HepG2 (cell line): Measurements from ENCODE around the gene GNAT2. TPM values are rescaled to one million over a fixed set of nuclear protein-coding genes. Genes with fewer than 3 reads are reported as not detected.

ENCODE experiments used
- ATAC-seq: fragments of 200-7000 bp; cut with Tn5 transposase; 3 replicates; pipeline ENCODE4 v1.9.1; 2020; ENCODE audit warnings: mild to moderate bottlenecking, moderate library complexity
- BruUV-seq: library from RNA; stranded (reverse); fragments of 400-500 nt; replicated peaks from 2 replicates; lab custom pipeline; 2021; lab: Mats Ljungman, UMichigan
- CTCF ChIA-PET: fragments of 300-600 bp; formaldehyde crosslinking; extraction: SDS; loops from one replicate; lab custom pipeline; 2021; ENCODE audit warnings: low total read pairs, inconsistent platforms, low intra/inter-chr PET ratio; lab: Yijun Ruan, JAX
- POLR2A ChIA-PET: fragments of 350-600 bp; sonication (Branson Sonifier 250); formaldehyde crosslinking; loops from one replicate; lab custom pipeline; 2020; ENCODE audit warnings: antibody characterized with exemption, inconsistent platforms; lab: Yijun Ruan, JAX
- DNase-seq: peaks from one replicate; pipeline ENCODE4 v3.0.0-alpha.2; 2015; ENCODE audit warnings: low spot score
- FAIRE-seq: peaks from 3 replicates; lab custom pipeline; 2011; peaks lifted over from hg19 to GRCh38; lab: Jason Lieb, UNC
- H2AFZ ChIP-seq: one replicate; pipeline ENCODE4 v1.6.1; 2011; ENCODE audit warnings: low read length, inconsistent platforms
- H3K27ac ChIP-seq: fragments of 300-600 bp; 3 replicates; pipeline ENCODE4 v1.8.0; 2011; ENCODE audit warnings: mixed run types, mild to moderate bottlenecking, mixed read lengths, low read length, inconsistent platforms; ENCODE audit not compliant: insufficient read depth; ENCODE audit errors: extremely low read length
- H3K27me3 ChIP-seq, 2 experiments: fragments of 200-600 bp in 1 of 2; 2 replicates in 1 of 2; 3 replicates in 1 of 2; pipeline versions ENCODE4 v1.6.0 to v1.8.0; 2011; ENCODE audit warnings: low read length in 2 of 2, mild to moderate bottlenecking in 2 of 2, moderate library complexity in 2 of 2, inconsistent platforms in 1 of 2; ENCODE audit not compliant: insufficient read depth in 2 of 2, control insufficient read depth in 1 of 2
- H3K36me3 ChIP-seq, 2 experiments: fragments of 200-600 bp in 1 of 2; replicated peaks in 1 of 2; 2 replicates in 1 of 2; 3 replicates in 1 of 2; pipeline versions ENCODE4 v1.5.1 to v1.8.0; 2011; ENCODE audit warnings: low read length in 2 of 2, inconsistent platforms in 1 of 2; ENCODE audit not compliant: insufficient read depth in 2 of 2, control insufficient read depth in 1 of 2
- H3K4me1 ChIP-seq: 2 replicates; pipeline ENCODE4 v1.5.1; 2012; ENCODE audit warnings: low read length, inconsistent platforms; ENCODE audit not compliant: insufficient read depth
- H3K4me2 ChIP-seq: 2 replicates; pipeline ENCODE4 v1.6.0; 2011; ENCODE audit warnings: low read depth, low read length, inconsistent platforms
- H3K4me3 ChIP-seq, 3 experiments: fragments of 200-600 bp in 1 of 3; sonication (generic), shearing (Covaris generic) in 1 of 3; replicated peaks in 1 of 3; 2 replicates each; pipeline ENCODE4 v1.5.1; 2011 to 2016; ENCODE audit warnings: low read length in 3 of 3, inconsistent platforms in 2 of 3, low read depth in 2 of 3, mild to moderate bottlenecking in 2 of 3, control low read depth in 1 of 3, mixed read lengths in 1 of 3; ENCODE audit not compliant: insufficient read depth in 1 of 3
- H3K79me2 ChIP-seq: one replicate; pipeline ENCODE4 v1.6.1; 2011; ENCODE audit warnings: low read length, inconsistent platforms; ENCODE audit not compliant: insufficient read depth
- H3K9ac ChIP-seq: 2 replicates; pipeline ENCODE4 v1.6.0; 2011; ENCODE audit warnings: mild to moderate bottlenecking, low read depth, low read length, inconsistent platforms; ENCODE audit not compliant: insufficient read depth
- H3K9me3 ChIP-seq: 2 replicates; pipeline ENCODE4 v1.5.1; 2012; ENCODE audit warnings: mild to moderate bottlenecking, low read length
- H4K20me1 ChIP-seq: 2 replicates; pipeline ENCODE4 v1.6.0; 2011; ENCODE audit warnings: inconsistent platforms, mild to moderate bottlenecking, low read length, moderate library complexity; ENCODE audit not compliant: insufficient read depth
- EEA1 ChIP-seq: sonication (generic); formaldehyde crosslinking; IDR thresholded peaks from 2 replicates; pipeline ENCODE4 v1.5.1; 2020; ENCODE audit warnings: mild to moderate bottlenecking, missing genetic modification reagents, borderline replicate concordance
- PHB2 ChIP-seq: fragments of 450-650 bp; IDR thresholded peaks from 2 replicates; pipeline ENCODE4 v1.6.1; 2018; ENCODE audit not compliant: partially characterized antibody
- PHF8 ChIP-seq: sonication (generic); formaldehyde crosslinking; IDR thresholded peaks from 2 replicates; pipeline ENCODE4 v1.5.0; 2020; ENCODE audit warnings: missing genetic modification reagents
- RNF2 ChIP-seq: fragments of 450-650 bp; conservative IDR thresholded peaks from 2 replicates; pipeline ENCODE4 v1.6.1; 2016; ENCODE audit warnings: low read depth
- ZNF207 ChIP-seq: fragments of 450-650 bp; IDR thresholded peaks from 2 replicates; pipeline ENCODE4 v1.6.1; 2016; ENCODE audit warnings: antibody characterized with exemption, borderline replicate concordance
- ZNF337 ChIP-seq: sonication (generic); formaldehyde crosslinking; IDR thresholded peaks from 2 replicates; pipeline ENCODE4 v1.5.1; 2020; ENCODE audit warnings: missing genetic modification reagents, low read depth, mild to moderate bottlenecking, borderline replicate concordance
- ZNF570 ChIP-seq: sonication (generic); formaldehyde crosslinking; IDR thresholded peaks from 2 replicates; pipeline ENCODE4 v1.4.0; 2020; ENCODE audit warnings: mild to moderate bottlenecking, missing genetic modification reagents, borderline replicate concordance
- ZNF703 ChIP-seq: sonication (generic); formaldehyde crosslinking; IDR thresholded peaks from 2 replicates; pipeline ENCODE4 v1.5.1; 2020; ENCODE audit warnings: missing genetic modification reagents, mild to moderate bottlenecking, moderate library complexity, borderline replicate concordance
- WGBS: methylation state at CpG from one replicate; pipeline ENCODE4 v1.1.6; 2017; ENCODE audit warnings: low lambda C conversion rate; 5-methylcytosine and 5-hydroxymethylcytosine counted together
- in situ Hi-C: cut with HindIII; loops from 2 replicates; pipeline ENCODE4 v1.10.0; 2017; ENCODE audit warnings: low pct_unique_long_range_greater_than_20kb; ENCODE audit not compliant: extremely low pct_ligation_motif_present
- intact Hi-C: fragments of 100-400 bp; cut with micrococcal nuclease; formaldehyde crosslinking; loops from one replicate; pipeline ENCODE4 v1.10.0; 2022; ENCODE audit not compliant: unreplicated experiment
- polyA plus RNA-seq, 8 experiments: library from polyadenylated mRNA; depleted of rRNA in 3 of 8; stranded (reverse) in 7 of 8; unstranded in 1 of 8; fragments of >200 nt; fragmentation: Illumina TruSeq in 4 of 8; extraction: Trizol in 4 of 8; gene quantifications; 2 replicates each; pipeline versions ENCODE4 v1.2.1 to v1.2.3, GENCODE V29; 2011 to 2016; ENCODE audit warnings: low read depth in 4 of 8, missing spikeins in 1 of 8, mixed read lengths in 1 of 8; ENCODE audit not compliant: insufficient read depth in 1 of 8
- total RNA-seq, 5 experiments: library from RNA; depleted of rRNA; stranded (reverse); fragments of >200 nt; fragmentation: Illumina TruSeq; extraction: Trizol; gene quantifications; 2 replicates each; pipeline ENCODE4 v1.2.3, GENCODE V29; 2016; ENCODE audit warnings: low read depth in 1 of 5
- TF ChIP-seq, protein P1 (sequence below): sonication (generic); formaldehyde crosslinking; conservative IDR thresholded peaks from 2 replicates; pipeline ENCODE4 v1.4.0; 2020; ENCODE audit warnings: mild to moderate bottlenecking, missing genetic modification reagents, moderate library complexity
- TF ChIP-seq, protein P2 (sequence below): sonication (generic); formaldehyde crosslinking; IDR thresholded peaks from 2 replicates; pipeline ENCODE4 v1.8.0; 2022; ENCODE audit warnings: missing genetic modification reagents, mild to moderate bottlenecking, borderline replicate concordance

The GNAT2 gene
- total and polyA plus RNA-seq, 2 of the 13 experiments (the other 11 are each of a cell fraction or from before 2014, with no cell fraction given): 0.08 to 0.20 TPM

DNA sequence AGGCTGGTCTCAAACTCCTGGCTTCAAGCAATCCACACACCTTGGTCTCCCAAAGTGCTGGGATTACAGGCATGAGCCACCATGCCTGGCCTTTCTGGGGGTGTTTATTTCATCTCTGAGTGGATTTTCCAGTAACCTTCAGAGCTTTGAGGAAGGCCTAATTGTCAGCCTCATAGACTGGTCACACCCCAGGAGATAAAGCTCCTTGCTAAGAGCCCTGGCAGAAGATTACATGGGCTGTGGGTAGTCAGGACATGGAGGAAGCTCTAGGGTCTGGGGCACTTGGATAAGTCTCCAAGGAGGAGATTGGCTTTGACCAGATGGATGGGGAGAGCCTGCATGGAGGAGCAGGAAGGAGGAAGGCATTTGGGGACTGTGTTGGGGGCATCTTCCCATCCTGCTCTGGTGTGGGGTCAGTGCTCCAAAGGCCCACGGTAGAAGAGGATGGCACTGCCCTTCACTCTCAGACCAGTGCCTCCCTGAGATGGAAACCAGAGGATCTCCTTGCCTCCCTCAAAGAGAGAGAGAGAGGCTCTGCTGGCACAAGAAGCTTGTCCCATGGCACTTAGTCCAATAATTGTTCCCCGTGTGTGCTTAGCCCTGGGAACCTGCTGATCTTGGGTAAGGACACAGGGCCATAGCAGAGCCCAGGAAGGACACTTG, 21.8 kb upstream of the GNAT2 start:
- Histone ChIP-seq H3K4me1 (peaks cover 34% of the 10 kb centered on the region), H2AFZ (no peak overlapping the region), H3K27ac (no peak overlapping the region), H3K79me2 (no peaks in the 10 kb centered on the region), H3K9ac (no peak overlapping the region), H3K27me3 (0 out of 5 replicates have a peak, but pooled peaks cover 0 to 3% of the 10 kb centered on the region in 2 experiments), H3K36me3 (no peaks in the 10 kb centered on the region), H3K9me3 (no peaks in the 10 kb centered on the region), H3K4me3 (no peak overlapping the region), H3K4me2 (no peak overlapping the region), H4K20me1 (no peaks in the 10 kb centered on the region)
- FAIRE-seq (no peak), ATAC-seq (no peak), DNase-seq (no peak)
- intact Hi-C loops: loop anchor here (5.0 kb wide), 1 partner anchor 351 kb away; no protein-coding TSS in a partner anchor
- BruUV-seq: no TSS peak
- TF ChIP-seq EEA1 (no peak), PHB2 (no peak), ZNF337 (CRISPR knock-in tag) (no peak), ZNF207 (no peak), RNF2 (no peak), ZNF703 (CRISPR knock-in tag) (no peak), ZNF570 (no peak), PHF8 (CRISPR knock-in tag) (no peak)
- TF ChIP-seq, protein P1, sequence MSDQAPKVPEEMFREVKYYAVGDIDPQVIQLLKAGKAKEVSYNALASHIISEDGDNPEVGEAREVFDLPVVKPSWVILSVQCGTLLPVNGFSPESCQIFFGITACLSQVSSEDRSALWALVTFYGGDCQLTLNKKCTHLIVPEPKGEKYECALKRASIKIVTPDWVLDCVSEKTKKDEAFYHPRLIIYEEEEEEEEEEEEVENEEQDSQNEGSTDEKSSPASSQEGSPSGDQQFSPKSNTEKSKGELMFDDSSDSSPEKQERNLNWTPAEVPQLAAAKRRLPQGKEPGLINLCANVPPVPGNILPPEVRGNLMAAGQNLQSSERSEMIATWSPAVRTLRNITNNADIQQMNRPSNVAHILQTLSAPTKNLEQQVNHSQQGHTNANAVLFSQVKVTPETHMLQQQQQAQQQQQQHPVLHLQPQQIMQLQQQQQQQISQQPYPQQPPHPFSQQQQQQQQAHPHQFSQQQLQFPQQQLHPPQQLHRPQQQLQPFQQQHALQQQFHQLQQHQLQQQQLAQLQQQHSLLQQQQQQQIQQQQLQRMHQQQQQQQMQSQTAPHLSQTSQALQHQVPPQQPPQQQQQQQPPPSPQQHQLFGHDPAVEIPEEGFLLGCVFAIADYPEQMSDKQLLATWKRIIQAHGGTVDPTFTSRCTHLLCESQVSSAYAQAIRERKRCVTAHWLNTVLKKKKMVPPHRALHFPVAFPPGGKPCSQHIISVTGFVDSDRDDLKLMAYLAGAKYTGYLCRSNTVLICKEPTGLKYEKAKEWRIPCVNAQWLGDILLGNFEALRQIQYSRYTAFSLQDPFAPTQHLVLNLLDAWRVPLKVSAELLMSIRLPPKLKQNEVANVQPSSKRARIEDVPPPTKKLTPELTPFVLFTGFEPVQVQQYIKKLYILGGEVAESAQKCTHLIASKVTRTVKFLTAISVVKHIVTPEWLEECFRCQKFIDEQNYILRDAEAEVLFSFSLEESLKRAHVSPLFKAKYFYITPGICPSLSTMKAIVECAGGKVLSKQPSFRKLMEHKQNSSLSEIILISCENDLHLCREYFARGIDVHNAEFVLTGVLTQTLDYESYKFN (CRISPR knock-in tag): no peak
- TF ChIP-seq, protein P2, sequence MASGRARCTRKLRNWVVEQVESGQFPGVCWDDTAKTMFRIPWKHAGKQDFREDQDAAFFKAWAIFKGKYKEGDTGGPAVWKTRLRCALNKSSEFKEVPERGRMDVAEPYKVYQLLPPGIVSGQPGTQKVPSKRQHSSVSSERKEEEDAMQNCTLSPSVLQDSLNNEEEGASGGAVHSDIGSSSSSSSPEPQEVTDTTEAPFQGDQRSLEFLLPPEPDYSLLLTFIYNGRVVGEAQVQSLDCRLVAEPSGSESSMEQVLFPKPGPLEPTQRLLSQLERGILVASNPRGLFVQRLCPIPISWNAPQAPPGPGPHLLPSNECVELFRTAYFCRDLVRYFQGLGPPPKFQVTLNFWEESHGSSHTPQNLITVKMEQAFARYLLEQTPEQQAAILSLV (CRISPR knock-in tag): no peak
- 0% methylated on average over 1 of the region's 2 CpGs for WGBS
- ChIA-PET POLR2A (interaction anchor here (2.0 to 3.8 kb wide), 3 partner anchors 14 to 95 kb away, joined by 12 to 23 read pairs (median 18); partner anchors contain the start of genes GNAI3 and GSTM4), CTCF (interaction anchor here (2.6 kb wide), 1 partner anchor 132 kb away, joined by 13 read pairs; no protein-coding TSS in a partner anchor)
- in situ Hi-C loops: loop anchor here (5.0 to 10.0 kb wide), 3 partner anchors 66 to 344 kb away; partner anchors contain the start of gene AHCYL1
